Hepatocyte (in vitro differentiated cells): ENCODE measurements around the gene WNK2.

Experiments
- EZH2 ChIP-seq: fragments of 200-600 bp; sonication (generic); IDR thresholded peaks from 2 replicates; pipeline ENCODE4 v1.6.1; 2016; ENCODE audit warnings: antibody characterized with exemption, mild to moderate bottlenecking, borderline replicate concordance
- TF ChIP-seq, protein P1 (sequence below): fragments of 200-600 bp; sonication (generic); IDR thresholded peaks from 2 replicates; pipeline ENCODE4 v1.5.1; 2016; ENCODE audit warnings: antibody characterized with exemption, mild to moderate bottlenecking; ENCODE audit not compliant: poor library complexity

DNA sequence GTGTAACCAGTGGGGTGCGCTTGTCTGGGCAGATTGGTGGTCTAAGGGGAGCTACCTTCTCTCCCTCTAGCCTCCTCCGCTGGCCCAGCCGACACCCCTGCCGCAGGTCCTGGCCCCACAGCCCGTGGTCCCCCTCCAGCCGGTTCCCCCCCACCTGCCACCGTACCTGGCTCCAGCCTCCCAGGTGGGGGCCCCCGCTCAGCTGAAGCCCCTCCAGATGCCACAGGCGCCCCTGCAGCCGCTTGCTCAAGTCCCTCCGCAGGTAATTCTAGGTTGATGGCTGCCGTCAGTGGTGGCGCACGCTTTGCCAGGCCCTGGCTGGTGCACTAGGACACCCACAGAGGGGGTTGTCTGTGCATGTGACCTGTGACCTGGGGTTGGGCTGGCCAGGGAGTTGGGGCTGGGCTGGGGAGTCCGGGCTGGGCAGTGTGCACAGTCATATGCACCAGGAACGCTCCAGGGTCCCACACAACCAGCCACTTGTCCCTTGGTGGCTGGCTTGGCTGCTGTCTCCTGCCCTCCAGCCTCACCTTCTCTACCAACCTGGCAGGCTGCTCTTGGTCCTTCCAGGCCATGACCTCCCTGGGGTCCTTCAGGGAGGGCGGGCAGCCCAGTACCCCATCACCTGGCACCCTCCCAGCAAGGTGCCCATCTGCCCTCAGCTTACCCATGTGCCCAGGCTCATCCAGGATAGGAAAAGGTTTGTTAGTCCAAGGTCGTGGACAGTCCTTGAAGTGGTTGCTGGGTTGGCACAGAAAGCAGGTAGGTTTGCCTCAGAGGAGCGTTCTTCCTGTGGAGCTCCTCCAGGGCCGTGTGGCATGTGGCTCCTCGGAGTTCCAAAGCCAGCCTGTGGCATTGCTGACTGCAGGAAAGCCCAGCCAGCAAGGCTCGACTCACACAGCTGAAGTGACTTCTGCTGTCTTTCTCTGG is 73.2 kb downstream of the WNK2 start:
- TF ChIP-seq, protein P1, sequence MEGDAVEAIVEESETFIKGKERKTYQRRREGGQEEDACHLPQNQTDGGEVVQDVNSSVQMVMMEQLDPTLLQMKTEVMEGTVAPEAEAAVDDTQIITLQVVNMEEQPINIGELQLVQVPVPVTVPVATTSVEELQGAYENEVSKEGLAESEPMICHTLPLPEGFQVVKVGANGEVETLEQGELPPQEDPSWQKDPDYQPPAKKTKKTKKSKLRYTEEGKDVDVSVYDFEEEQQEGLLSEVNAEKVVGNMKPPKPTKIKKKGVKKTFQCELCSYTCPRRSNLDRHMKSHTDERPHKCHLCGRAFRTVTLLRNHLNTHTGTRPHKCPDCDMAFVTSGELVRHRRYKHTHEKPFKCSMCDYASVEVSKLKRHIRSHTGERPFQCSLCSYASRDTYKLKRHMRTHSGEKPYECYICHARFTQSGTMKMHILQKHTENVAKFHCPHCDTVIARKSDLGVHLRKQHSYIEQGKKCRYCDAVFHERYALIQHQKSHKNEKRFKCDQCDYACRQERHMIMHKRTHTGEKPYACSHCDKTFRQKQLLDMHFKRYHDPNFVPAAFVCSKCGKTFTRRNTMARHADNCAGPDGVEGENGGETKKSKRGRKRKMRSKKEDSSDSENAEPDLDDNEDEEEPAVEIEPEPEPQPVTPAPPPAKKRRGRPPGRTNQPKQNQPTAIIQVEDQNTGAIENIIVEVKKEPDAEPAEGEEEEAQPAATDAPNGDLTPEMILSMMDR, result no peak
- TF ChIP-seq EZH2, result no peak
